H1 (cell line): Measurements from ENCODE around the gene TMEM63C. TPM values are rescaled to one million over a fixed set of nuclear protein-coding genes. Genes with fewer than 3 reads are reported as not detected.

ENCODE experiments used
- RAD21 ChIP-seq, 2 experiments: IDR thresholded peaks in 1 of 2; conservative IDR thresholded peaks in 1 of 2; 2 replicates each; pipeline ENCODE4 v1.6.1; 2011; ENCODE audit warnings: low read depth in 2 of 2, low read length in 2 of 2, improper control_type of control experiment in 1 of 2, inconsistent platforms in 1 of 2, mild to moderate bottlenecking in 1 of 2, moderate library complexity in 1 of 2
- RXRA ChIP-seq: IDR thresholded peaks from 2 replicates; pipeline ENCODE4 v1.6.1; 2011; ENCODE audit warnings: low read depth, mild to moderate bottlenecking, low read length, moderate library complexity; ENCODE audit not compliant: insufficient read depth
- SAP30 ChIP-seq: fragments of 300-600 bp; sonication (generic); IDR thresholded peaks from 2 replicates; pipeline ENCODE4 v1.7.1; 2012; ENCODE audit warnings: low read length, moderate library complexity, mild to moderate bottlenecking, inconsistent platforms; ENCODE audit not compliant: insufficient read depth, insufficient replicate concordance
- SP2 ChIP-seq: IDR thresholded peaks from 2 replicates; pipeline ENCODE4 v1.6.1; 2012; ENCODE audit warnings: mild to moderate bottlenecking, low read length, inconsistent platforms
- TBP ChIP-seq: IDR thresholded peaks from 2 replicates; pipeline ENCODE4 v1.6.1; 2011; ENCODE audit warnings: low read depth, low read length, improper control_type of control experiment
- polyA plus RNA-seq, 7 experiments: library from polyadenylated mRNA; depleted of rRNA in 3 of 7; stranded (reverse) in 5 of 7; unstranded in 2 of 7; fragments of >200 nt in 5 of 7; fragments of 200-250 nt in 2 of 7; gene quantifications; 1 replicate in 5 of 7; 2 replicates in 1 of 7; 4 replicates in 1 of 7; pipeline versions ENCODE4 v1.2.1 to v1.2.3, GENCODE V29; 2011 to 2013; ENCODE audit warnings: missing spikeins in 2 of 7, mixed read lengths in 2 of 7
- total RNA-seq: library from RNA; stranded (reverse); fragmentation: NEBNext Ultra II Directional; extraction: Animal tissue kit (Norgen Biotek cat#: 25700); gene quantifications from 2 replicates; pipeline ENCODE4 v1.2.1, GENCODE V29; 2021
- TF ChIP-seq, protein P1 (sequence below): fragments of 300-600 bp; sonication (generic); IDR thresholded peaks from 2 replicates; pipeline ENCODE4 v1.7.1; 2012; ENCODE audit warnings: low read length, moderate library complexity, mild to moderate bottlenecking, inconsistent platforms; ENCODE audit not compliant: insufficient replicate concordance
- TF ChIP-seq, protein P2 (sequence below): IDR thresholded peaks from 2 replicates; pipeline ENCODE4 v1.6.1; 2012; ENCODE audit warnings: inconsistent platforms
- TF ChIP-seq, protein P3 (sequence below): IDR thresholded peaks from 2 replicates; pipeline ENCODE4 v1.6.1; 2012; ENCODE audit warnings: low read length, inconsistent platforms

The TMEM63C gene
- total and polyA plus RNA-seq, 2 of the 8 experiments (the other 6 are each of a cell fraction or from before 2014, with no cell fraction given), result 3.0 to 7.6 TPM

DNA sequence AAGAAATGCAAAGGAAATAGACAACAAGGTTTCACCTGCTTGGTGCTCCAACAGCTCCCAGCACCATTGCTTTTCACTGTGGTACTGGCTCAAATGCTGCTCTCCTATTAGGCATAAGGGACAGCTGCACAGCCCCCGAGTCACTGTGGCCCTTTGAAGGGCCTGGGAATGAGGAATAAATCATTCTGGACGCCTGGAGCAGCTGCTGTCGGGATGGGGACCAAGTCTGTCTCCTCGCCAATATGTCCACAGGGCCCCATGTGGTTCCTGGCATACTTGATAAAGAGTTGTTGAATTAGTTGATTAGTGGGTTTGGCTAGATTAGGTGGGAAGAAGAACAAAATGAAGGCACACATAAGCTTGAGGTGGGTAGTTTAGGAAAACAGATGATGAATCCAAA lies 102.5 kb downstream of the TMEM63C start (continued):
- TF ChIP-seq, protein P1, sequence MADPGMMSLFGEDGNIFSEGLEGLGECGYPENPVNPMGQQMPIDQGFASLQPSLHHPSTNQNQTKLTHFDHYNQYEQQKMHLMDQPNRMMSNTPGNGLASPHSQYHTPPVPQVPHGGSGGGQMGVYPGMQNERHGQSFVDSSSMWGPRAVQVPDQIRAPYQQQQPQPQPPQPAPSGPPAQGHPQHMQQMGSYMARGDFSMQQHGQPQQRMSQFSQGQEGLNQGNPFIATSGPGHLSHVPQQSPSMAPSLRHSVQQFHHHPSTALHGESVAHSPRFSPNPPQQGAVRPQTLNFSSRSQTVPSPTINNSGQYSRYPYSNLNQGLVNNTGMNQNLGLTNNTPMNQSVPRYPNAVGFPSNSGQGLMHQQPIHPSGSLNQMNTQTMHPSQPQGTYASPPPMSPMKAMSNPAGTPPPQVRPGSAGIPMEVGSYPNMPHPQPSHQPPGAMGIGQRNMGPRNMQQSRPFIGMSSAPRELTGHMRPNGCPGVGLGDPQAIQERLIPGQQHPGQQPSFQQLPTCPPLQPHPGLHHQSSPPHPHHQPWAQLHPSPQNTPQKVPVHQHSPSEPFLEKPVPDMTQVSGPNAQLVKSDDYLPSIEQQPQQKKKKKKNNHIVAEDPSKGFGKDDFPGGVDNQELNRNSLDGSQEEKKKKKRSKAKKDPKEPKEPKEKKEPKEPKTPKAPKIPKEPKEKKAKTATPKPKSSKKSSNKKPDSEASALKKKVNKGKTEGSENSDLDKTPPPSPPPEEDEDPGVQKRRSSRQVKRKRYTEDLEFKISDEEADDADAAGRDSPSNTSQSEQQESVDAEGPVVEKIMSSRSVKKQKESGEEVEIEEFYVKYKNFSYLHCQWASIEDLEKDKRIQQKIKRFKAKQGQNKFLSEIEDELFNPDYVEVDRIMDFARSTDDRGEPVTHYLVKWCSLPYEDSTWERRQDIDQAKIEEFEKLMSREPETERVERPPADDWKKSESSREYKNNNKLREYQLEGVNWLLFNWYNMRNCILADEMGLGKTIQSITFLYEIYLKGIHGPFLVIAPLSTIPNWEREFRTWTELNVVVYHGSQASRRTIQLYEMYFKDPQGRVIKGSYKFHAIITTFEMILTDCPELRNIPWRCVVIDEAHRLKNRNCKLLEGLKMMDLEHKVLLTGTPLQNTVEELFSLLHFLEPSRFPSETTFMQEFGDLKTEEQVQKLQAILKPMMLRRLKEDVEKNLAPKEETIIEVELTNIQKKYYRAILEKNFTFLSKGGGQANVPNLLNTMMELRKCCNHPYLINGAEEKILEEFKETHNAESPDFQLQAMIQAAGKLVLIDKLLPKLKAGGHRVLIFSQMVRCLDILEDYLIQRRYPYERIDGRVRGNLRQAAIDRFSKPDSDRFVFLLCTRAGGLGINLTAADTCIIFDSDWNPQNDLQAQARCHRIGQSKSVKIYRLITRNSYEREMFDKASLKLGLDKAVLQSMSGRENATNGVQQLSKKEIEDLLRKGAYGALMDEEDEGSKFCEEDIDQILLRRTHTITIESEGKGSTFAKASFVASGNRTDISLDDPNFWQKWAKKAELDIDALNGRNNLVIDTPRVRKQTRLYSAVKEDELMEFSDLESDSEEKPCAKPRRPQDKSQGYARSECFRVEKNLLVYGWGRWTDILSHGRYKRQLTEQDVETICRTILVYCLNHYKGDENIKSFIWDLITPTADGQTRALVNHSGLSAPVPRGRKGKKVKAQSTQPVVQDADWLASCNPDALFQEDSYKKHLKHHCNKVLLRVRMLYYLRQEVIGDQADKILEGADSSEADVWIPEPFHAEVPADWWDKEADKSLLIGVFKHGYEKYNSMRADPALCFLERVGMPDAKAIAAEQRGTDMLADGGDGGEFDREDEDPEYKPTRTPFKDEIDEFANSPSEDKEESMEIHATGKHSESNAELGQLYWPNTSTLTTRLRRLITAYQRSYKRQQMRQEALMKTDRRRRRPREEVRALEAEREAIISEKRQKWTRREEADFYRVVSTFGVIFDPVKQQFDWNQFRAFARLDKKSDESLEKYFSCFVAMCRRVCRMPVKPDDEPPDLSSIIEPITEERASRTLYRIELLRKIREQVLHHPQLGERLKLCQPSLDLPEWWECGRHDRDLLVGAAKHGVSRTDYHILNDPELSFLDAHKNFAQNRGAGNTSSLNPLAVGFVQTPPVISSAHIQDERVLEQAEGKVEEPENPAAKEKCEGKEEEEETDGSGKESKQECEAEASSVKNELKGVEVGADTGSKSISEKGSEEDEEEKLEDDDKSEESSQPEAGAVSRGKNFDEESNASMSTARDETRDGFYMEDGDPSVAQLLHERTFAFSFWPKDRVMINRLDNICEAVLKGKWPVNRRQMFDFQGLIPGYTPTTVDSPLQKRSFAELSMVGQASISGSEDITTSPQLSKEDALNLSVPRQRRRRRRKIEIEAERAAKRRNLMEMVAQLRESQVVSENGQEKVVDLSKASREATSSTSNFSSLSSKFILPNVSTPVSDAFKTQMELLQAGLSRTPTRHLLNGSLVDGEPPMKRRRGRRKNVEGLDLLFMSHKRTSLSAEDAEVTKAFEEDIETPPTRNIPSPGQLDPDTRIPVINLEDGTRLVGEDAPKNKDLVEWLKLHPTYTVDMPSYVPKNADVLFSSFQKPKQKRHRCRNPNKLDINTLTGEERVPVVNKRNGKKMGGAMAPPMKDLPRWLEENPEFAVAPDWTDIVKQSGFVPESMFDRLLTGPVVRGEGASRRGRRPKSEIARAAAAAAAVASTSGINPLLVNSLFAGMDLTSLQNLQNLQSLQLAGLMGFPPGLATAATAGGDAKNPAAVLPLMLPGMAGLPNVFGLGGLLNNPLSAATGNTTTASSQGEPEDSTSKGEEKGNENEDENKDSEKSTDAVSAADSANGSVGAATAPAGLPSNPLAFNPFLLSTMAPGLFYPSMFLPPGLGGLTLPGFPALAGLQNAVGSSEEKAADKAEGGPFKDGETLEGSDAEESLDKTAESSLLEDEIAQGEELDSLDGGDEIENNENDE, result no peak
- TF ChIP-seq TBP, result no peak
- TF ChIP-seq, protein P2, sequence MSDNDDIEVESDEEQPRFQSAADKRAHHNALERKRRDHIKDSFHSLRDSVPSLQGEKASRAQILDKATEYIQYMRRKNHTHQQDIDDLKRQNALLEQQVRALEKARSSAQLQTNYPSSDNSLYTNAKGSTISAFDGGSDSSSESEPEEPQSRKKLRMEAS, result no peak
- no peak for TF ChIP-seq SAP30
- no peak for TF ChIP-seq RXRA
- TF ChIP-seq, protein P3, sequence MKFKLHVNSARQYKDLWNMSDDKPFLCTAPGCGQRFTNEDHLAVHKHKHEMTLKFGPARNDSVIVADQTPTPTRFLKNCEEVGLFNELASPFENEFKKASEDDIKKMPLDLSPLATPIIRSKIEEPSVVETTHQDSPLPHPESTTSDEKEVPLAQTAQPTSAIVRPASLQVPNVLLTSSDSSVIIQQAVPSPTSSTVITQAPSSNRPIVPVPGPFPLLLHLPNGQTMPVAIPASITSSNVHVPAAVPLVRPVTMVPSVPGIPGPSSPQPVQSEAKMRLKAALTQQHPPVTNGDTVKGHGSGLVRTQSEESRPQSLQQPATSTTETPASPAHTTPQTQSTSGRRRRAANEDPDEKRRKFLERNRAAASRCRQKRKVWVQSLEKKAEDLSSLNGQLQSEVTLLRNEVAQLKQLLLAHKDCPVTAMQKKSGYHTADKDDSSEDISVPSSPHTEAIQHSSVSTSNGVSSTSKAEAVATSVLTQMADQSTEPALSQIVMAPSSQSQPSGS, result no peak
- no peak for TF ChIP-seq RAD21 (IDR thresholded peaks at IDR 0.05 in 1 of 2, conservative IDR thresholded peaks at IDR 0.05 in 1 of 2; ENCODE audit: low read depth in 2 of 2, low read length in 2 of 2)
- no peak for TF ChIP-seq SP2
